WTC11 (cell line): ENCODE results near the gene PEAK1. TPM values are rescaled to one million over a fixed set of nuclear protein-coding genes. Genes with fewer than 3 reads are reported as not detected.

Experiments
- ATAC-seq: fragments of 200-7000 bp; cut with Tn5 transposase; 2 replicates; pipeline ENCODE4 v1.10.0; 2021; ENCODE audit warnings: mild to moderate bottlenecking, moderate library complexity
- CTCF ChIA-PET: fragments of 300-600 bp; sonication (Branson Sonifier 250); formaldehyde crosslinking; loops from one replicate; lab custom pipeline; 2021; ENCODE audit warnings: antibody characterized with exemption; lab: Charles Lee
- POLR2A ChIA-PET: fragments of 350-600 bp; sonication (Branson Sonifier 250); formaldehyde crosslinking; loops from one replicate; lab custom pipeline; 2021; ENCODE audit warnings: antibody characterized with exemption; lab: Charles Lee
- DNase-seq: peaks from one replicate; pipeline ENCODE4 v3.0.0; 2021; ENCODE audit warnings: low spot score
- H3K27ac Mint-ChIP-seq: 2 replicates; pipeline ENCODE4 v1.8.0; 2021; ENCODE audit warnings: mixed read lengths
- H3K27me3 Mint-ChIP-seq: 2 replicates; pipeline ENCODE4 v1.8.0; 2021; ENCODE audit warnings: low read depth, mild to moderate bottlenecking, moderate library complexity, mixed read lengths
- H3K36me3 Mint-ChIP-seq: 2 replicates; pipeline ENCODE4 v1.8.0; 2021; ENCODE audit warnings: mixed read lengths
- H3K4me1 Mint-ChIP-seq: 2 replicates; pipeline ENCODE4 v1.8.0; 2022; ENCODE audit warnings: mixed read lengths
- H3K4me3 Mint-ChIP-seq: 2 replicates; pipeline ENCODE4 v1.8.0; 2021; ENCODE audit warnings: mild to moderate bottlenecking, moderate library complexity, mixed read lengths
- H3K9me3 Mint-ChIP-seq: 2 replicates; pipeline ENCODE4 v1.8.0; 2021; ENCODE audit warnings: mixed read lengths
- CBFB ChIP-seq: sonication (generic); formaldehyde crosslinking; IDR thresholded peaks from 2 replicates; pipeline ENCODE4 v1.8.1; 2022; ENCODE audit warnings: mild to moderate bottlenecking, low read depth, missing genetic modification reagents
- CREM ChIP-seq: sonication (generic); formaldehyde crosslinking; IDR thresholded peaks from 2 replicates; pipeline ENCODE4 v1.8.1; 2022; ENCODE audit warnings: mild to moderate bottlenecking, missing genetic modification reagents, moderate library complexity
- ETV6 ChIP-seq: sonication (generic); formaldehyde crosslinking; IDR thresholded peaks from 2 replicates; pipeline ENCODE4 v1.8.1; 2022; ENCODE audit warnings: mild to moderate bottlenecking, missing genetic modification reagents
- GRHL2 ChIP-seq: fragments of 250-450 bp; sonication (Bioruptor Pico); IDR thresholded peaks from 2 replicates; pipeline ENCODE4 v1.8.0; 2022; ENCODE audit warnings: mild to moderate bottlenecking, moderate library complexity; ENCODE audit not compliant: insufficient replicate concordance, severe bottlenecking
- JAZF1 ChIP-seq: fragments of 250-450 bp; sonication (Bioruptor Pico); IDR thresholded peaks from 2 replicates; pipeline ENCODE4 v1.9.0; 2021; ENCODE audit warnings: moderate library complexity, mild to moderate bottlenecking, inconsistent platforms
- JUN ChIP-seq: sonication (generic); formaldehyde crosslinking; IDR thresholded peaks from 2 replicates; pipeline ENCODE4 v1.8.0; 2023; ENCODE audit warnings: mild to moderate bottlenecking, missing genetic modification reagents
- NFE2L1 ChIP-seq: sonication (generic); formaldehyde crosslinking; IDR thresholded peaks from 2 replicates; pipeline ENCODE4 v1.8.1; 2023; ENCODE audit warnings: missing genetic modification reagents
- NR1H2 ChIP-seq: sonication (generic); formaldehyde crosslinking; IDR thresholded peaks from 2 replicates; pipeline ENCODE4 v1.9.0; 2021; ENCODE audit warnings: mild to moderate bottlenecking, moderate library complexity, missing genetic modification reagents
- SOX15 ChIP-seq: fragments of 250-450 bp; sonication (Bioruptor Pico); IDR thresholded peaks from 2 replicates; pipeline ENCODE4 v1.9.0; 2021; ENCODE audit warnings: mild to moderate bottlenecking
- ZNF138 ChIP-seq: sonication (generic); formaldehyde crosslinking; conservative IDR thresholded peaks from 2 replicates; pipeline ENCODE4 v1.8.1; 2022; ENCODE audit warnings: mild to moderate bottlenecking, moderate library complexity, missing genetic modification reagents
- total RNA-seq: library from RNA; stranded (reverse); gene quantifications from 3 replicates; pipeline ENCODE4 v1.2.3, GENCODE V29; 2021
- TF ChIP-seq, protein P1 (sequence below): sonication (generic); formaldehyde crosslinking; IDR thresholded peaks from 2 replicates; pipeline ENCODE4 v1.8.0; 2023; ENCODE audit warnings: missing genetic modification reagents, mild to moderate bottlenecking, borderline replicate concordance
- TF ChIP-seq, protein P2 (sequence below): fragments of 250-450 bp; sonication (Bioruptor Pico); IDR thresholded peaks from 2 replicates; pipeline ENCODE4 v1.9.0; 2021; ENCODE audit warnings: moderate library complexity, mild to moderate bottlenecking, inconsistent platforms, borderline replicate concordance
- TF ChIP-seq, protein P3 (sequence below): sonication (generic); formaldehyde crosslinking; conservative IDR thresholded peaks from 2 replicates; pipeline ENCODE4 v1.8.1; 2022; ENCODE audit warnings: mild to moderate bottlenecking, missing genetic modification reagents
- TF ChIP-seq, protein P4 (sequence below): sonication (generic); formaldehyde crosslinking; IDR thresholded peaks from 2 replicates; pipeline ENCODE4 v1.8.0; 2023; ENCODE audit warnings: mild to moderate bottlenecking, missing genetic modification reagents
- TF ChIP-seq, protein P5 (sequence below): sonication (generic); formaldehyde crosslinking; IDR thresholded peaks from 2 replicates; pipeline ENCODE4 v1.8.0; 2022; ENCODE audit warnings: mild to moderate bottlenecking, missing genetic modification reagents
- TF ChIP-seq, protein P6 (sequence below): sonication (generic); formaldehyde crosslinking; IDR thresholded peaks from 2 replicates; pipeline ENCODE4 v1.8.1; 2022; ENCODE audit warnings: low read depth, missing genetic modification reagents, borderline replicate concordance
- TF ChIP-seq, protein P7 (sequence below): sonication (generic); formaldehyde crosslinking; conservative IDR thresholded peaks from 2 replicates; pipeline ENCODE4 v1.8.1; 2023; ENCODE audit warnings: mild to moderate bottlenecking, low read depth, missing genetic modification reagents, moderate library complexity
- TF ChIP-seq, protein P8 (sequence below): fragments of 250-450 bp; sonication (Bioruptor Pico); IDR thresholded peaks from 2 replicates; pipeline ENCODE4 v1.9.0; 2021; ENCODE audit warnings: mild to moderate bottlenecking

The PEAK1 gene
- total RNA-seq, 1 experiment from 2014 or later, result 49.0 TPM

DNA sequence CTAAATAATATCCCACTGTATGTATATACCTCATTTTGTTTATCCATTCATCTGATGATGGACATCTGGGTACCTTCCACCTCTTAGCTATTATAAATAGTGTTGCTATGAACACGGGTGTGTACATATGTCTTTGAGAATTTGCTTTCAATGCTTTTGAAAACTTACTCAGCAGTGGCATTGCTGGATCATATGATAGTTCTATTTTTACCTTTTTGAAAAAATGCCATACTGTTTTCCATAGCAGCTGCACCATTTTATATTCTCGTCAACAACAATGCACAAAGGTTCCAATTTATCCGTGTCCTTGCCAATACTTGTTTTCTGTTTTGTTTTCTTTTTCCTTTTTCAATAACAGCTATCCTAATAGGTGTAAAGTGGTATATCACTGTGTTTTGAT, 77.1 kb downstream of the PEAK1 start (continued):
- TF ChIP-seq NFE2L1 (CRISPR knock-in tag) (no peak), NR1H2 (CRISPR knock-in tag) (no peak), SOX15 (CRISPR knock-in tag) (no peak)

DNA sequence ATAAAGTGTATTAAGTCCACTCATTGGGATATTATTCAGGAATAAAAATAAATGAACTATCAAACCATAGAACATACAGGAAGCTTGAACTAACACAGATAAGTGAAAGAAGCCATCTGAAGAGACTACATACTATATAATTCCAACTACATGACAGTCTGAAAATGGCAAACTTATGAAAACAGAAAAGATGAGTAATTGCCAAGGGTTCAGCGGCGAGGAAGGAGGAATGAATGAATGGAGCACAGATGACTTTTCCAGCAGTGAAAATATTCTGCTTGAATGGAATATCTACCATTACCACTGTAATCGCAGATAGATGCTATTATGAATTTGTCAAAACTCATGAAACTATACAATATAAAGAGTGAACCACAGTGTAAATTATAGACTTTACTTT, 79.7 kb downstream of the PEAK1 start:
- ChIA-PET POLR2A (no interaction called here), CTCF (no interaction called here)
- no peaks in the 10 kb centered on the region; the same call in 1 of the 2 replicates for H3K4me1 Mint-ChIP-seq
- H3K27me3 Mint-ChIP-seq, result no peaks in the 10 kb centered on the region
- H3K9me3 Mint-ChIP-seq, result peaks cover 34% of the 10 kb centered on the region
- H3K27ac Mint-ChIP-seq, result no peak overlapping the region
- ATAC-seq, result no peak
- no peak for DNase-seq
- H3K36me3 Mint-ChIP-seq, result peaks cover 43% of the 10 kb centered on the region
- no peak overlapping the region for H3K4me3 Mint-ChIP-seq
- TF ChIP-seq, protein P1, sequence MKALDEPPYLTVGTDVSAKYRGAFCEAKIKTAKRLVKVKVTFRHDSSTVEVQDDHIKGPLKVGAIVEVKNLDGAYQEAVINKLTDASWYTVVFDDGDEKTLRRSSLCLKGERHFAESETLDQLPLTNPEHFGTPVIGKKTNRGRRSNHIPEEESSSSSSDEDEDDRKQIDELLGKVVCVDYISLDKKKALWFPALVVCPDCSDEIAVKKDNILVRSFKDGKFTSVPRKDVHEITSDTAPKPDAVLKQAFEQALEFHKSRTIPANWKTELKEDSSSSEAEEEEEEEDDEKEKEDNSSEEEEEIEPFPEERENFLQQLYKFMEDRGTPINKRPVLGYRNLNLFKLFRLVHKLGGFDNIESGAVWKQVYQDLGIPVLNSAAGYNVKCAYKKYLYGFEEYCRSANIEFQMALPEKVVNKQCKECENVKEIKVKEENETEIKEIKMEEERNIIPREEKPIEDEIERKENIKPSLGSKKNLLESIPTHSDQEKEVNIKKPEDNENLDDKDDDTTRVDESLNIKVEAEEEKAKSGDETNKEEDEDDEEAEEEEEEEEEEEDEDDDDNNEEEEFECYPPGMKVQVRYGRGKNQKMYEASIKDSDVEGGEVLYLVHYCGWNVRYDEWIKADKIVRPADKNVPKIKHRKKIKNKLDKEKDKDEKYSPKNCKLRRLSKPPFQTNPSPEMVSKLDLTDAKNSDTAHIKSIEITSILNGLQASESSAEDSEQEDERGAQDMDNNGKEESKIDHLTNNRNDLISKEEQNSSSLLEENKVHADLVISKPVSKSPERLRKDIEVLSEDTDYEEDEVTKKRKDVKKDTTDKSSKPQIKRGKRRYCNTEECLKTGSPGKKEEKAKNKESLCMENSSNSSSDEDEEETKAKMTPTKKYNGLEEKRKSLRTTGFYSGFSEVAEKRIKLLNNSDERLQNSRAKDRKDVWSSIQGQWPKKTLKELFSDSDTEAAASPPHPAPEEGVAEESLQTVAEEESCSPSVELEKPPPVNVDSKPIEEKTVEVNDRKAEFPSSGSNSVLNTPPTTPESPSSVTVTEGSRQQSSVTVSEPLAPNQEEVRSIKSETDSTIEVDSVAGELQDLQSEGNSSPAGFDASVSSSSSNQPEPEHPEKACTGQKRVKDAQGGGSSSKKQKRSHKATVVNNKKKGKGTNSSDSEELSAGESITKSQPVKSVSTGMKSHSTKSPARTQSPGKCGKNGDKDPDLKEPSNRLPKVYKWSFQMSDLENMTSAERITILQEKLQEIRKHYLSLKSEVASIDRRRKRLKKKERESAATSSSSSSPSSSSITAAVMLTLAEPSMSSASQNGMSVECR (CRISPR knock-in tag), result no peak
- TF ChIP-seq ETV6 (no peak), JUN (no peak), CBFB (CRISPR knock-in tag) (no peak), CREM (CRISPR knock-in tag) (no peak), JAZF1 (CRISPR knock-in tag) (no peak), GRHL2 (CRISPR knock-in tag) (no peak), ZNF138 (CRISPR knock-in tag) (no peak)
- TF ChIP-seq, protein P2, sequence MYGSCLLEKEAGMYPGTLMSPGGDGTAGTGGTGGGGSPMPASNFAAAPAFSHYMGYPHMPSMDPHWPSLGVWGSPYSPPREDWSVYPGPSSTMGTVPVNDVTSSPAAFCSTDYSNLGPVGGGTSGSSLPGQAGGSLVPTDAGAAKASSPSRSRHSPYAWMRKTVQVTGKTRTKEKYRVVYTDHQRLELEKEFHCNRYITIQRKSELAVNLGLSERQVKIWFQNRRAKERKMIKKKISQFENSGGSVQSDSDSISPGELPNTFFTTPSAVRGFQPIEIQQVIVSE, result no peak
- TF ChIP-seq, protein P3, sequence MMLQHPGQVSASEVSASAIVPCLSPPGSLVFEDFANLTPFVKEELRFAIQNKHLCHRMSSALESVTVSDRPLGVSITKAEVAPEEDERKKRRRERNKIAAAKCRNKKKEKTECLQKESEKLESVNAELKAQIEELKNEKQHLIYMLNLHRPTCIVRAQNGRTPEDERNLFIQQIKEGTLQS, result no peak
- TF ChIP-seq, protein P4, sequence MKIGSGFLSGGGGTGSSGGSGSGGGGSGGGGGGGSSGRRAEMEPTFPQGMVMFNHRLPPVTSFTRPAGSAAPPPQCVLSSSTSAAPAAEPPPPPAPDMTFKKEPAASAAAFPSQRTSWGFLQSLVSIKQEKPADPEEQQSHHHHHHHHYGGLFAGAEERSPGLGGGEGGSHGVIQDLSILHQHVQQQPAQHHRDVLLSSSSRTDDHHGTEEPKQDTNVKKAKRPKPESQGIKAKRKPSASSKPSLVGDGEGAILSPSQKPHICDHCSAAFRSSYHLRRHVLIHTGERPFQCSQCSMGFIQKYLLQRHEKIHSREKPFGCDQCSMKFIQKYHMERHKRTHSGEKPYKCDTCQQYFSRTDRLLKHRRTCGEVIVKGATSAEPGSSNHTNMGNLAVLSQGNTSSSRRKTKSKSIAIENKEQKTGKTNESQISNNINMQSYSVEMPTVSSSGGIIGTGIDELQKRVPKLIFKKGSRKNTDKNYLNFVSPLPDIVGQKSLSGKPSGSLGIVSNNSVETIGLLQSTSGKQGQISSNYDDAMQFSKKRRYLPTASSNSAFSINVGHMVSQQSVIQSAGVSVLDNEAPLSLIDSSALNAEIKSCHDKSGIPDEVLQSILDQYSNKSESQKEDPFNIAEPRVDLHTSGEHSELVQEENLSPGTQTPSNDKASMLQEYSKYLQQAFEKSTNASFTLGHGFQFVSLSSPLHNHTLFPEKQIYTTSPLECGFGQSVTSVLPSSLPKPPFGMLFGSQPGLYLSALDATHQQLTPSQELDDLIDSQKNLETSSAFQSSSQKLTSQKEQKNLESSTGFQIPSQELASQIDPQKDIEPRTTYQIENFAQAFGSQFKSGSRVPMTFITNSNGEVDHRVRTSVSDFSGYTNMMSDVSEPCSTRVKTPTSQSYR (CRISPR knock-in tag), result no peak
- TF ChIP-seq, protein P5, sequence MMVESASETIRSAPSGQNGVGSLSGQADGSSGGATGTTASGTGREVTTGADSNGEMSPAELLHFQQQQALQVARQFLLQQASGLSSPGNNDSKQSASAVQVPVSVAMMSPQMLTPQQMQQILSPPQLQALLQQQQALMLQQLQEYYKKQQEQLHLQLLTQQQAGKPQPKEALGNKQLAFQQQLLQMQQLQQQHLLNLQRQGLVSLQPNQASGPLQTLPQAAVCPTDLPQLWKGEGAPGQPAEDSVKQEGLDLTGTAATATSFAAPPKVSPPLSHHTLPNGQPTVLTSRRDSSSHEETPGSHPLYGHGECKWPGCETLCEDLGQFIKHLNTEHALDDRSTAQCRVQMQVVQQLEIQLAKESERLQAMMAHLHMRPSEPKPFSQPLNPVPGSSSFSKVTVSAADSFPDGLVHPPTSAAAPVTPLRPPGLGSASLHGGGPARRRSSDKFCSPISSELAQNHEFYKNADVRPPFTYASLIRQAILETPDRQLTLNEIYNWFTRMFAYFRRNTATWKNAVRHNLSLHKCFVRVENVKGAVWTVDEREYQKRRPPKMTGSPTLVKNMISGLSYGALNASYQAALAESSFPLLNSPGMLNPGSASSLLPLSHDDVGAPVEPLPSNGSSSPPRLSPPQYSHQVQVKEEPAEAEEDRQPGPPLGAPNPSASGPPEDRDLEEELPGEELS, result no peak
- TF ChIP-seq, protein P6, sequence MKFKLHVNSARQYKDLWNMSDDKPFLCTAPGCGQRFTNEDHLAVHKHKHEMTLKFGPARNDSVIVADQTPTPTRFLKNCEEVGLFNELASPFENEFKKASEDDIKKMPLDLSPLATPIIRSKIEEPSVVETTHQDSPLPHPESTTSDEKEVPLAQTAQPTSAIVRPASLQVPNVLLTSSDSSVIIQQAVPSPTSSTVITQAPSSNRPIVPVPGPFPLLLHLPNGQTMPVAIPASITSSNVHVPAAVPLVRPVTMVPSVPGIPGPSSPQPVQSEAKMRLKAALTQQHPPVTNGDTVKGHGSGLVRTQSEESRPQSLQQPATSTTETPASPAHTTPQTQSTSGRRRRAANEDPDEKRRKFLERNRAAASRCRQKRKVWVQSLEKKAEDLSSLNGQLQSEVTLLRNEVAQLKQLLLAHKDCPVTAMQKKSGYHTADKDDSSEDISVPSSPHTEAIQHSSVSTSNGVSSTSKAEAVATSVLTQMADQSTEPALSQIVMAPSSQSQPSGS (CRISPR knock-in tag), result no peak
- TF ChIP-seq, protein P7, sequence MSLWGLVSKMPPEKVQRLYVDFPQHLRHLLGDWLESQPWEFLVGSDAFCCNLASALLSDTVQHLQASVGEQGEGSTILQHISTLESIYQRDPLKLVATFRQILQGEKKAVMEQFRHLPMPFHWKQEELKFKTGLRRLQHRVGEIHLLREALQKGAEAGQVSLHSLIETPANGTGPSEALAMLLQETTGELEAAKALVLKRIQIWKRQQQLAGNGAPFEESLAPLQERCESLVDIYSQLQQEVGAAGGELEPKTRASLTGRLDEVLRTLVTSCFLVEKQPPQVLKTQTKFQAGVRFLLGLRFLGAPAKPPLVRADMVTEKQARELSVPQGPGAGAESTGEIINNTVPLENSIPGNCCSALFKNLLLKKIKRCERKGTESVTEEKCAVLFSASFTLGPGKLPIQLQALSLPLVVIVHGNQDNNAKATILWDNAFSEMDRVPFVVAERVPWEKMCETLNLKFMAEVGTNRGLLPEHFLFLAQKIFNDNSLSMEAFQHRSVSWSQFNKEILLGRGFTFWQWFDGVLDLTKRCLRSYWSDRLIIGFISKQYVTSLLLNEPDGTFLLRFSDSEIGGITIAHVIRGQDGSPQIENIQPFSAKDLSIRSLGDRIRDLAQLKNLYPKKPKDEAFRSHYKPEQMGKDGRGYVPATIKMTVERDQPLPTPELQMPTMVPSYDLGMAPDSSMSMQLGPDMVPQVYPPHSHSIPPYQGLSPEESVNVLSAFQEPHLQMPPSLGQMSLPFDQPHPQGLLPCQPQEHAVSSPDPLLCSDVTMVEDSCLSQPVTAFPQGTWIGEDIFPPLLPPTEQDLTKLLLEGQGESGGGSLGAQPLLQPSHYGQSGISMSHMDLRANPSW, result no peak
- TF ChIP-seq, protein P8, sequence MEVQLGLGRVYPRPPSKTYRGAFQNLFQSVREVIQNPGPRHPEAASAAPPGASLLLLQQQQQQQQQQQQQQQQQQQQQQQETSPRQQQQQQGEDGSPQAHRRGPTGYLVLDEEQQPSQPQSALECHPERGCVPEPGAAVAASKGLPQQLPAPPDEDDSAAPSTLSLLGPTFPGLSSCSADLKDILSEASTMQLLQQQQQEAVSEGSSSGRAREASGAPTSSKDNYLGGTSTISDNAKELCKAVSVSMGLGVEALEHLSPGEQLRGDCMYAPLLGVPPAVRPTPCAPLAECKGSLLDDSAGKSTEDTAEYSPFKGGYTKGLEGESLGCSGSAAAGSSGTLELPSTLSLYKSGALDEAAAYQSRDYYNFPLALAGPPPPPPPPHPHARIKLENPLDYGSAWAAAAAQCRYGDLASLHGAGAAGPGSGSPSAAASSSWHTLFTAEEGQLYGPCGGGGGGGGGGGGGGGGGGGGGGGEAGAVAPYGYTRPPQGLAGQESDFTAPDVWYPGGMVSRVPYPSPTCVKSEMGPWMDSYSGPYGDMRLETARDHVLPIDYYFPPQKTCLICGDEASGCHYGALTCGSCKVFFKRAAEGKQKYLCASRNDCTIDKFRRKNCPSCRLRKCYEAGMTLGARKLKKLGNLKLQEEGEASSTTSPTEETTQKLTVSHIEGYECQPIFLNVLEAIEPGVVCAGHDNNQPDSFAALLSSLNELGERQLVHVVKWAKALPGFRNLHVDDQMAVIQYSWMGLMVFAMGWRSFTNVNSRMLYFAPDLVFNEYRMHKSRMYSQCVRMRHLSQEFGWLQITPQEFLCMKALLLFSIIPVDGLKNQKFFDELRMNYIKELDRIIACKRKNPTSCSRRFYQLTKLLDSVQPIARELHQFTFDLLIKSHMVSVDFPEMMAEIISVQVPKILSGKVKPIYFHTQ, result no peak
